Measurements from ENCODE around the gene WLS.

DNA sequence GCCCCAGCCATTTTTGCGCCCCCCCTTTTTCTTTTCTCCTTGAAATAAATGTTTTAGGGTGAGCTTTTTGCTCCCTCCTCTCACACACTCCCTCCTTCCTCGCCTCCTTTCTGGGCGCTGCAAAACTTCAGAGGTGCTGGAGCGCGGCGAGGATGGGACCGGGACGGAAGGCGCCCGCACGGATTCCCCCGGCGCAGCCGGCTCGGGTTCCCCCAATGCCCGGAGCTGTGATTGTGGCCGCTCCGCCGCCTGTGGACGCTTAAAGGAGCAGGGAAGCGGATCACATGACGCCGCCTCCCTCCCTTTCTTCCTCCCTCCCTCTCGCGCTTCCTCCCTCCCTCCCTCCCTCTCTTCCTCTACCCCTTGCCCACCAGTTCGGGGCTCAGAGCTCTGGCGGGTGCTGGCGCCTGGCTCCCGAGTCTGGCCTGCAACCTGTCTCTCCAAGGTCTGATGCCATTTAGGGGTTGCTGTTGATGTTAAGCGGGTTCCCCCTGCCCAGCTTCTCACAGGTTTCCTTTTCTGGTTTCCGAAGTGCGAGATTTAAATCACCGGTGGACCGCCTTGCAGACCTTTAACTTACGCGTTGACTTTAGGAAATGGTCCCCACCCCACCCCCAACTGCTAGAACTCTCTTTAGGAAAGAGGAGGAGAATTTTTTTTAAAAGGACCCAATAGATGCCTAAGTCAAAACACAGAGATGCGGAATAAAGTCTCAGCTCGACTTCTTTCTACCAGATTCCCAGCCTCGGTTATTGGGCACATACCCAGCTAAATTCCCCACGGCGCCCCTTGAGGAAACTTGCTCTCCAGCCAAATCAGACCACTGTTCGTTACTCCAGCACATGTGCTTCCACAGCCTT, at the start of gene WLS:
- TF ChIP-seq CREB1 (CRISPR knock-in tag; IDR thresholded peaks at IDR 0.05; ENCODE audit: low read depth), result no peak
- TF ChIP-seq, protein P1, sequence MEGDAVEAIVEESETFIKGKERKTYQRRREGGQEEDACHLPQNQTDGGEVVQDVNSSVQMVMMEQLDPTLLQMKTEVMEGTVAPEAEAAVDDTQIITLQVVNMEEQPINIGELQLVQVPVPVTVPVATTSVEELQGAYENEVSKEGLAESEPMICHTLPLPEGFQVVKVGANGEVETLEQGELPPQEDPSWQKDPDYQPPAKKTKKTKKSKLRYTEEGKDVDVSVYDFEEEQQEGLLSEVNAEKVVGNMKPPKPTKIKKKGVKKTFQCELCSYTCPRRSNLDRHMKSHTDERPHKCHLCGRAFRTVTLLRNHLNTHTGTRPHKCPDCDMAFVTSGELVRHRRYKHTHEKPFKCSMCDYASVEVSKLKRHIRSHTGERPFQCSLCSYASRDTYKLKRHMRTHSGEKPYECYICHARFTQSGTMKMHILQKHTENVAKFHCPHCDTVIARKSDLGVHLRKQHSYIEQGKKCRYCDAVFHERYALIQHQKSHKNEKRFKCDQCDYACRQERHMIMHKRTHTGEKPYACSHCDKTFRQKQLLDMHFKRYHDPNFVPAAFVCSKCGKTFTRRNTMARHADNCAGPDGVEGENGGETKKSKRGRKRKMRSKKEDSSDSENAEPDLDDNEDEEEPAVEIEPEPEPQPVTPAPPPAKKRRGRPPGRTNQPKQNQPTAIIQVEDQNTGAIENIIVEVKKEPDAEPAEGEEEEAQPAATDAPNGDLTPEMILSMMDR (conservative IDR thresholded peaks at IDR 0.05; ENCODE audit: low read depth in 2 of 2), result peak in 1 of 2 experiments; percentile 18; a peak in 1 of 4 replicates
- no peak for TF ChIP-seq EZH2phosphoT487 (IDR thresholded peaks at IDR 0.05; ENCODE audit: unreplicated experiment)
- no peak for TF ChIP-seq POLR2AphosphoS5 (IDR thresholded peaks at IDR 0.05; ENCODE audit: low read depth)
- TF ChIP-seq, protein P2, sequence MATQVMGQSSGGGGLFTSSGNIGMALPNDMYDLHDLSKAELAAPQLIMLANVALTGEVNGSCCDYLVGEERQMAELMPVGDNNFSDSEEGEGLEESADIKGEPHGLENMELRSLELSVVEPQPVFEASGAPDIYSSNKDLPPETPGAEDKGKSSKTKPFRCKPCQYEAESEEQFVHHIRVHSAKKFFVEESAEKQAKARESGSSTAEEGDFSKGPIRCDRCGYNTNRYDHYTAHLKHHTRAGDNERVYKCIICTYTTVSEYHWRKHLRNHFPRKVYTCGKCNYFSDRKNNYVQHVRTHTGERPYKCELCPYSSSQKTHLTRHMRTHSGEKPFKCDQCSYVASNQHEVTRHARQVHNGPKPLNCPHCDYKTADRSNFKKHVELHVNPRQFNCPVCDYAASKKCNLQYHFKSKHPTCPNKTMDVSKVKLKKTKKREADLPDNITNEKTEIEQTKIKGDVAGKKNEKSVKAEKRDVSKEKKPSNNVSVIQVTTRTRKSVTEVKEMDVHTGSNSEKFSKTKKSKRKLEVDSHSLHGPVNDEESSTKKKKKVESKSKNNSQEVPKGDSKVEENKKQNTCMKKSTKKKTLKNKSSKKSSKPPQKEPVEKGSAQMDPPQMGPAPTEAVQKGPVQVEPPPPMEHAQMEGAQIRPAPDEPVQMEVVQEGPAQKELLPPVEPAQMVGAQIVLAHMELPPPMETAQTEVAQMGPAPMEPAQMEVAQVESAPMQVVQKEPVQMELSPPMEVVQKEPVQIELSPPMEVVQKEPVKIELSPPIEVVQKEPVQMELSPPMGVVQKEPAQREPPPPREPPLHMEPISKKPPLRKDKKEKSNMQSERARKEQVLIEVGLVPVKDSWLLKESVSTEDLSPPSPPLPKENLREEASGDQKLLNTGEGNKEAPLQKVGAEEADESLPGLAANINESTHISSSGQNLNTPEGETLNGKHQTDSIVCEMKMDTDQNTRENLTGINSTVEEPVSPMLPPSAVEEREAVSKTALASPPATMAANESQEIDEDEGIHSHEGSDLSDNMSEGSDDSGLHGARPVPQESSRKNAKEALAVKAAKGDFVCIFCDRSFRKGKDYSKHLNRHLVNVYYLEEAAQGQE (IDR thresholded peaks at IDR 0.05; ENCODE audit: unreplicated experiment), result no peak
- TF ChIP-seq EZH2 (IDR thresholded peaks at IDR 0.05; ENCODE audit: low read depth, unreplicated experiment), result peak; percentile 52
- no peak for TF ChIP-seq ZNF114 (CRISPR knock-in tag; IDR thresholded peaks at IDR 0.05)
- TF ChIP-seq JUNB (IDR thresholded peaks at IDR 0.05; ENCODE audit: unreplicated experiment), result no peak
- TF ChIP-seq, protein P3, sequence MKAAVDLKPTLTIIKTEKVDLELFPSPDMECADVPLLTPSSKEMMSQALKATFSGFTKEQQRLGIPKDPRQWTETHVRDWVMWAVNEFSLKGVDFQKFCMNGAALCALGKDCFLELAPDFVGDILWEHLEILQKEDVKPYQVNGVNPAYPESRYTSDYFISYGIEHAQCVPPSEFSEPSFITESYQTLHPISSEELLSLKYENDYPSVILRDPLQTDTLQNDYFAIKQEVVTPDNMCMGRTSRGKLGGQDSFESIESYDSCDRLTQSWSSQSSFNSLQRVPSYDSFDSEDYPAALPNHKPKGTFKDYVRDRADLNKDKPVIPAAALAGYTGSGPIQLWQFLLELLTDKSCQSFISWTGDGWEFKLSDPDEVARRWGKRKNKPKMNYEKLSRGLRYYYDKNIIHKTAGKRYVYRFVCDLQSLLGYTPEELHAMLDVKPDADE (IDR thresholded peaks at IDR 0.05), result no peak
